HCT116 (cell line): ENCODE measurements around the gene LSAMP. TPM values are rescaled to one million over a fixed set of nuclear protein-coding genes. Genes with fewer than 3 reads are reported as not detected.

Experiments used
- ATAC-seq: fragments of 200-7000 bp; cut with Tn5 transposase; 2 replicates; pipeline ENCODE4 v1.9.1; 2020; ENCODE audit warnings: mild to moderate bottlenecking, moderate library complexity
- BruUV-seq: library from RNA; stranded (reverse); fragments of 400-500 nt; replicated peaks from 2 replicates; lab custom pipeline; 2021; lab: Mats Ljungman, UMichigan
- CTCF ChIA-PET: fragments of 300-600 bp; sonication (Branson Sonifier 250); formaldehyde crosslinking; loops from one replicate; lab custom pipeline; 2021; ENCODE audit warnings: antibody characterized with exemption; lab: Charles Lee
- POLR2A ChIA-PET: fragments of 300-600, 350-600 bp; sonication (Branson Sonifier 250); formaldehyde crosslinking; loops from one replicate; lab custom pipeline; 2021; ENCODE audit warnings: antibody characterized with exemption; lab: Charles Lee
- RAD21 ChIA-PET, 2 experiments: fragments of 300-600 bp; sonication (Branson Sonifier 250); formaldehyde crosslinking; loops; one replicate each; lab custom pipeline; 2023; ENCODE audit warnings: low total read pairs in 2 of 2; ENCODE audit not compliant: uncharacterized antibody in 2 of 2, unreplicated experiment in 2 of 2, low non-redundant PET in 1 of 2; lab: Charles Lee
- DNase-seq: peaks from one replicate; pipeline ENCODE4 v3.0.0-alpha.2; 2010; ENCODE audit warnings: low read depth, low spot score
- H2AFZ ChIP-seq: fragments of 200-600 bp; shearing (Covaris generic), sonication (generic); 2 replicates; pipeline ENCODE4 v1.6.1; 2017; ENCODE audit warnings: low read depth, mixed run types, mixed read lengths, antibody characterized with exemption, low read length; ENCODE audit not compliant: poor library complexity, severe bottlenecking
- H3K27ac ChIP-seq: 2 replicates; pipeline ENCODE4 v1.5.1; 2012; ENCODE audit warnings: low read depth, low read length
- H3K27me3 ChIP-seq: fragments of 200-600 bp; sonication (generic); 2 replicates; pipeline ENCODE4 v1.6.1; 2016; ENCODE audit warnings: mixed run types, low read length, mixed read lengths; ENCODE audit not compliant: insufficient read depth
- H3K36me3 ChIP-seq, 2 experiments: fragments of 200-500 bp in 1 of 2; fragments of 200-600 bp in 1 of 2; sonication (Bioruptor generic) in 1 of 2; sonication (generic) in 1 of 2; 2 replicates each; pipeline versions ENCODE4 v1.5.1 to v1.6.1; 2014 to 2016; ENCODE audit warnings: low read length in 2 of 2, inconsistent platforms in 1 of 2, mixed read lengths in 1 of 2, mixed run types in 1 of 2; ENCODE audit not compliant: insufficient read depth in 2 of 2, control insufficient read depth in 1 of 2
- H3K4me1 ChIP-seq, 2 experiments: fragments of 200-600 bp in 1 of 2; sonication (generic) in 1 of 2; 2 replicates each; pipeline versions ENCODE4 v1.5.1 to v1.6.1; 2012 to 2017; ENCODE audit warnings: low read length in 2 of 2, inconsistent platforms in 1 of 2, mild to moderate bottlenecking in 1 of 2, mixed read lengths in 1 of 2, mixed run types in 1 of 2, moderate library complexity in 1 of 2; ENCODE audit not compliant: insufficient read depth in 2 of 2, control insufficient read depth in 1 of 2
- H3K4me2 ChIP-seq: fragments of 200-600 bp; sonication (generic); 2 replicates; pipeline ENCODE4 v1.6.1; 2017; ENCODE audit warnings: mixed run types, low read length, mixed read lengths
- H3K4me3 ChIP-seq, 2 experiments: fragments of 200-600 bp in 1 of 2; sonication (generic) in 1 of 2; replicated peaks in 1 of 2; 2 replicates each; pipeline ENCODE4 v1.5.1; 2011 to 2016; ENCODE audit warnings: low read length in 2 of 2, control low read depth in 1 of 2, low read depth in 1 of 2, mild to moderate bottlenecking in 1 of 2, mixed read lengths in 1 of 2, mixed run types in 1 of 2
- H3K79me2 ChIP-seq: fragments of 200-600 bp; sonication (generic); 2 replicates; pipeline ENCODE4 v1.6.1; 2017; ENCODE audit warnings: mild to moderate bottlenecking, mixed run types, low read length, moderate library complexity, mixed read lengths; ENCODE audit not compliant: insufficient read depth
- H3K9ac ChIP-seq: fragments of 200-600 bp; sonication (generic); 2 replicates; pipeline ENCODE4 v1.6.1; 2016; ENCODE audit warnings: low read length, mixed read lengths
- H3K9me2 ChIP-seq: fragments of 200-600 bp; sonication (generic), shearing (Covaris generic); 2 replicates; pipeline ENCODE4 v1.6.1; 2017; ENCODE audit warnings: mixed run types, mild to moderate bottlenecking, moderate library complexity; ENCODE audit not compliant: insufficient read depth
- H3K9me3 ChIP-seq, 2 experiments: fragments of 200-500 bp in 1 of 2; fragments of 200-600 bp in 1 of 2; sonication (Bioruptor generic) in 1 of 2; sonication (generic) in 1 of 2; 2 replicates each; pipeline ENCODE4 v1.6.1; 2014 to 2017; ENCODE audit warnings: low read length in 2 of 2, mixed read lengths in 2 of 2, inconsistent platforms in 1 of 2, low read depth in 1 of 2, mild to moderate bottlenecking in 1 of 2, mixed run types in 1 of 2, moderate library complexity in 1 of 2; ENCODE audit not compliant: control insufficient read depth in 1 of 2, insufficient read depth in 1 of 2
- H4K20me1 ChIP-seq: fragments of 200-600 bp; sonication (generic), shearing (Covaris generic); 2 replicates; pipeline ENCODE4 v1.6.1; 2017; ENCODE audit warnings: mixed run types, mild to moderate bottlenecking, moderate library complexity; ENCODE audit not compliant: insufficient read depth
- CEBPB ChIP-seq: IDR thresholded peaks from 2 replicates; pipeline ENCODE4 v1.6.1; 2012; ENCODE audit warnings: low read depth
- CTCF ChIP-seq, 3 experiments: fragments of 200-600 bp in 1 of 3; sonication (generic) in 1 of 3; IDR thresholded peaks in 2 of 3; conservative IDR thresholded peaks in 1 of 3; 2 replicates each; pipeline ENCODE4 v1.5.1; 2012 to 2017; ENCODE audit warnings: low read depth in 2 of 3, low read length in 2 of 3, antibody characterized with exemption in 1 of 3, borderline replicate concordance in 1 of 3, control low read depth in 1 of 3, mild to moderate bottlenecking in 1 of 3, mixed read lengths in 1 of 3, mixed run types in 1 of 3, moderate library complexity in 1 of 3; ENCODE audit not compliant: insufficient read depth in 1 of 3
- FOSL1 ChIP-seq: IDR thresholded peaks from 2 replicates; pipeline ENCODE4 v1.6.1; 2012; ENCODE audit warnings: low read depth
- REST ChIP-seq: IDR thresholded peaks from 2 replicates; pipeline ENCODE4 v1.6.1; 2012; ENCODE audit warnings: low read depth
- TCF7L2 ChIP-seq: IDR thresholded peaks from 2 replicates; pipeline ENCODE4 v1.7.0; 2011; ENCODE audit warnings: borderline replicate concordance, inconsistent platforms; ENCODE audit not compliant: insufficient read depth, insufficient read length; ENCODE audit errors: extremely low read depth
- YY1 ChIP-seq: IDR thresholded peaks from 2 replicates; pipeline ENCODE4 v1.6.1; 2011; ENCODE audit warnings: low read length, low read depth, moderate library complexity, mild to moderate bottlenecking; ENCODE audit not compliant: insufficient replicate concordance; ENCODE audit errors: extremely low read depth
- ZBTB33 ChIP-seq: IDR thresholded peaks from 2 replicates; pipeline ENCODE4 v1.6.1; 2011; ENCODE audit warnings: mild to moderate bottlenecking, low read length, moderate library complexity; ENCODE audit not compliant: insufficient replicate concordance; ENCODE audit errors: extremely low read depth
- ZNF274 ChIP-seq: fragments of 200-500 bp; sonication (Bioruptor generic); IDR thresholded peaks from 2 replicates; pipeline ENCODE4 v1.6.1; 2014; ENCODE audit warnings: mild to moderate bottlenecking, low read depth, low read length, inconsistent platforms
- intact Hi-C: fragments of 100-400 bp; cut with micrococcal nuclease; formaldehyde crosslinking; loops from 2 replicates; pipeline ENCODE4 v1.10.0; 2022
- total RNA-seq: library from RNA; stranded (reverse); gene quantifications from one replicate; pipeline ENCODE4 v1.2.1, GENCODE V29; 2021; ENCODE audit not compliant: unreplicated experiment

Gene LSAMP
- total RNA-seq, 1 experiment from 2014 or later = 0.25 TPM

DNA sequence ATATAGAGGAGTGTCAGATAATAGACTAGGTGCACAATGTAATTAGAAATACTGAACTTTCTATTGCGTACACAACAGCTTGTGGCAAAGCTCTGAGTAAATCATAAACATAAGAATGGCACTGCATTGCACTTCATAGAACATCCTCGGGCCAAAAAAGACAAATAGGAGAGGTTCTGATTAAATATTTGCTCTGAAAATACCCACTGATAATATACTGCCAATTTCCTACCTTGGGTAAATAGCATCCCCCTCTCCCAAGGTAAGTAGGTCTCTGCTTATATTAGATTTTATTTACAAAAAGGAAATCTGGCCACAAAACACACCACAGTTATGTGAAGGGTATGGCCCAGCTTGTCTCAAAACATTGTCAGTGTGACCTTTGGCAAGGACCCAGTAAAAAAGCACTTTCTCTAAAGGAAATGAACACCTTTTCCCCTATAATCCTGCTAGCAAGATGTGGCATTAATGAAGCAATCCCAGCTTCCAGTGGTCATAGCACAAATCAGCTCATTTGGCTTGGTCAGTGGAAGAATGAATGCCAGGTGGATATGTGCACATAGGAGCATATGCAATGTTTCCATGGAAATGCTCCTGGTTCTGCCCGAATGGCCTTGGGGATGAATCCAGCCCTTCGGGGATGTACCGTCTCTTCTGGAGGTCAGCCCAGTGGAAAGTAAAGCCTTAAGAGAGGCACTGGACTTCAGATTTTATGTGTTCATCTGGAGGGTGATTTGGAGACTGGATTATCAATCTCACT, 315.9 kb downstream of the LSAMP start:
- no TSS peak for BruUV-seq
- ChIA-PET CTCF (no interaction called here), POLR2A (no interaction called here), RAD21 (no interaction called here)
- ATAC-seq (no peak), DNase-seq (no peak)
- Histone ChIP-seq H3K9ac (no peak overlapping the region), H3K27me3 (0 out of 2 replicates have a peak, but pooled peaks cover 6% of the 10 kb centered on the region), H3K4me3 (no peak overlapping the region), H3K9me2 (no peaks in the 10 kb centered on the region), H3K4me2 (no peak overlapping the region), H4K20me1 (no peaks in the 10 kb centered on the region), H3K27ac (no peak overlapping the region), H2AFZ (no peak overlapping the region), H3K4me1 (no peaks in the 10 kb centered on the region), H3K36me3 (no peaks in the 10 kb centered on the region), H3K79me2 (no peaks in the 10 kb centered on the region), H3K9me3 (no peaks in the 10 kb centered on the region)
- TF ChIP-seq ZBTB33 (no peak), FOSL1 (no peak), CEBPB (no peak), YY1 (no peak), ZNF274 (no peak), CTCF (IDR thresholded peaks at IDR 0.05 in 2 of 3, conservative IDR thresholded peaks at IDR 0.05 in 1 of 3; ENCODE audit: borderline replicate concordance in 1 of 3, insufficient read depth in 1 of 3, low read depth in 2 of 3, low read length in 2 of 3) (no peak), TCF7L2 (no peak), REST (no peak)
- intact Hi-C loops = no loop called here
